Naive B cell (primary cell): ENCODE data around the gene TGFBR1. TPM values are rescaled to one million over a fixed set of nuclear protein-coding genes. Genes with fewer than 3 reads are reported as not detected.

Experiments used
- ATAC-seq, 2 donors: fragments of 150-1000 bp; cut with Tn5 transposase; 2 replicates each; pipeline ENCODE4 v1.10.0; 2021; ENCODE audit warnings: low read depth in 2 of 2, mild to moderate bottlenecking in 2 of 2, moderate library complexity in 2 of 2
- DNase-seq: peaks from one replicate; pipeline ENCODE4 v3.0.0; 2022
- H3K27ac Mint-ChIP-seq, 6 donors: one replicate each; pipeline ENCODE4 v1.8.0; 2020 to 2022; ENCODE audit warnings: mild to moderate bottlenecking in 6 of 6, mixed read lengths in 6 of 6, moderate library complexity in 5 of 6, inconsistent platforms in 2 of 6
- H3K27me3 Mint-ChIP-seq, 3 donors: one replicate each; pipeline ENCODE4 v1.8.0; 2021 to 2022; ENCODE audit warnings: mixed read lengths in 3 of 3, mild to moderate bottlenecking in 1 of 3
- H3K36me3 Mint-ChIP-seq, 2 donors: one replicate each; pipeline ENCODE4 v1.8.0; 2020 to 2022; ENCODE audit warnings: mixed read lengths in 2 of 2, inconsistent platforms in 1 of 2, mild to moderate bottlenecking in 1 of 2
- H3K4me1 Mint-ChIP-seq, 3 donors: one replicate each; pipeline ENCODE4 v1.8.0; 2020 to 2022; ENCODE audit warnings: mixed read lengths in 3 of 3, inconsistent platforms in 1 of 3, mild to moderate bottlenecking in 1 of 3, moderate library complexity in 1 of 3
- H3K4me3 Mint-ChIP-seq, 8 donors: one replicate each; pipeline ENCODE4 v1.8.0; 2020 to 2022; ENCODE audit warnings: mild to moderate bottlenecking in 8 of 8, mixed read lengths in 8 of 8, moderate library complexity in 8 of 8, inconsistent platforms in 2 of 8
- H3K9me3 Mint-ChIP-seq, 7 donors: one replicate each; pipeline ENCODE4 v1.8.0; 2020 to 2022; ENCODE audit warnings: mixed read lengths in 7 of 7, mild to moderate bottlenecking in 5 of 7, inconsistent platforms in 2 of 7, moderate library complexity in 1 of 7
- polyA plus RNA-seq, 6 donors: library from polyadenylated mRNA; unstranded; fragments of 300-500 nt; fragmentation: Illumina TruSeq; gene quantifications; one replicate each; pipeline ENCODE4 v1.2.3, GENCODE V29; 2021; ENCODE audit warnings: low read depth in 6 of 6

Gene TGFBR1
- polyA plus RNA-seq, 6 donors from 2014 or later: 6.6 to 14.6 (median 11.3) TPM

DNA sequence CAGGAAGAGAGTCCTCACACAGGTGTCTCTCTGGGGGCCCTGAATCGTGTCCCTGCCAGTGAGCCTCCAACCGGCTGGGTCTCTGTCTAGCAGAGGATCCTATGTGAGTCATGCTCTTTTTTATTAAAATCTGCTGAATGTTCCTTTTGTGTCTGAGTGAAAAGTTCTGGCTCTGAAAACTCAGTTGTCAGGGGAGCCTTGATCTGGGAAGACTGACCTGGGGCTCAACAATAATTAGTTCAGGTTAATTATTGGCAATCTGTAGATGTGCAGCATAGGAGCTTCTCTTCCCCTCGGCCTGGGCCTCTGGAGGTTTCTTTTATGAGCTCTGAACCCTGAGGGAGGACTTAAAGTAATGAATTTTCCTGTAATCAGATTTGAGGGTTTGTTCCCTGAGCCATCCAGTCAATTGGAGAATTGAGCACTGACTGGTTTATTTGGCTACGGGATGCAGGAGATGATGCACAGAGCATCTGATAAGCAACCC lies 71.7 kb downstream of the TGFBR1 start:
- no peaks in the 10 kb centered on the region for H3K9me3 Mint-ChIP-seq
- H3K36me3 Mint-ChIP-seq: no peaks in the 10 kb centered on the region
- H3K4me3 Mint-ChIP-seq: peak overlapping the region in 1 of 8 donors; percentile 39
- peaks cover 0 to 15% (median 9%) of the 10 kb centered on the region in 3 donors for H3K27me3 Mint-ChIP-seq
- H3K27ac Mint-ChIP-seq: peak overlapping the region in 4 of 6 donors; percentile 10 to 82 (median 40)
- DNase-seq (no peak), ATAC-seq (no peak)
- H3K4me1 Mint-ChIP-seq: peaks cover 27 to 39% (median 30%) of the 10 kb centered on the region in 3 donors

GRCh38 chr9:99177576-99178366 lies 72.9 kb downstream of the TGFBR1 start:
- peak; percentile 53 to 56 for ATAC-seq
- H3K4me1 Mint-ChIP-seq: peaks cover 36 to 51% (median 39%) of the 10 kb centered on the region in 3 donors
- H3K4me3 Mint-ChIP-seq: no peak overlapping the region

DNA sequence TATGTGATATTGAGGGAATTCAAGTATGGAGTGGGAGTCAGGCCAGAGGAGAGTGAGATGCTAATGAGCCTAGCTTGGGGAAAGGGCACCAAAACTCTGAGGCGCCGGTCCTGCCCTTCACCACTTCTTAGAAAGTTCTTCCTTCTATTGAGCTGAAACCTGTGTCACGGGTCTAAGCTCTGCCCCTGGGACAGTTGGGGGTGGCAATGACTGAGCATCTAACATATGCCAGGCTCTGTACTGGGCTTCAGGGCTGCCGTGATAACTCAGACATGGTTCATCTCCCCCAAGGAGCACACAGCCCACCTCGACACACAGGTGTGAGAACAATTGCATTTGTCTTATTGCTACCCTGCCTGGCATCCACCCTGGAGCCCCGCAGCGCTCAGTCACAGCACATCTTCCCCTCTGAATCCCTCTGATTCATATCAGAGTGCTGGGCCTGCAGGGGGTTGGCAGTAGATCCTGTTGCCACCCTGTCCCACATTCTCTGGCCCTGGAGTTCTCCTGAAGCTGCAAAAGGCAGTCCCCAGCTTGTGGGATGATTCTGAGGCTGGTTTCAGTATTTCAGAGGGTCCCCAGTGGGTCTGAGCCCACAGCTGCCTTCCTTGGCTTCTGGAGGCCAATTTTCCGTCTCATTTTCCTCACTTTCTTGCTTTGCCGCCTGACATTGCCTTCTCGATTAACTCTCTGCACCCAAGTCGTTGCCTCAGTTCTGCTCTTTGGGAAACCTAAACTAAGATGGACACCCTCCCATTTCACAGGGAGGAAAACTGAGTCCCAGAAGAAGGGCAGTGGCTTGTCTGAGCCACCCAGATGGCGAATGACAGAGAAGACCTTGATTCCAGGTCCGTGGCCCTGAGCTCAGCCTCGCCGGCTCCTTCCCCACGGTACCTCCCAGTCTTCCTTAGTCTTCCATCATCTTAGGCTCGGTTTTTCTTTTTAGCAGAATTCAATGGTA lies 74.3 kb downstream of the TGFBR1 start:
- ATAC-seq: no peak
- H3K36me3 Mint-ChIP-seq: no peaks in the 10 kb centered on the region
- H3K9me3 Mint-ChIP-seq: no peaks in the 10 kb centered on the region
- no peaks in the 10 kb centered on the region for H3K27me3 Mint-ChIP-seq
- no peak for DNase-seq
- peaks cover 42 to 61% (median 44%) of the 10 kb centered on the region in 3 donors for H3K4me1 Mint-ChIP-seq
- peak overlapping the region in 4 of 6 donors; percentile 60 to 98 (median 91) for H3K27ac Mint-ChIP-seq
- peak overlapping the region in 1 of 8 donors; percentile 12 for H3K4me3 Mint-ChIP-seq

More at GRCh38 chr9:99177576-99178366, 72.9 kb downstream of the TGFBR1 start:
- Mint-ChIP-seq H3K27ac (peak overlapping the region in 5 of 6 donors; percentile 16 to 67 (median 55)), H3K9me3 (no peaks in the 10 kb centered on the region), H3K36me3 (no peaks in the 10 kb centered on the region), H3K27me3 (peaks cover 0 to 5% (median 4%) of the 10 kb centered on the region in 3 donors)
- DNase-seq: peak; percentile 37

GRCh38 chr9:99180199-99180598 lies 75.3 kb downstream of the TGFBR1 start:
- Mint-ChIP-seq H3K27ac (peak overlapping the region; percentile 2 to 98 (median 94)), H3K27me3 (no peaks in the 10 kb centered on the region), H3K36me3 (no peaks in the 10 kb centered on the region), H3K4me1 (peaks cover 51 to 71% (median 53%) of the 10 kb centered on the region in 3 donors), H3K4me3 (no peak overlapping the region), H3K9me3 (no peaks in the 10 kb centered on the region)
- ATAC-seq (no peak), DNase-seq (no peak)

- Mint-ChIP-seq H3K36me3 (no peaks in the 10 kb centered on the region), H3K27ac (peak overlapping the region; percentile 5 to 98 (median 94)), H3K27me3 (no peaks in the 10 kb centered on the region), H3K4me1 (peaks cover 54 to 75% (median 54%) of the 10 kb centered on the region in 3 donors), H3K9me3 (no peaks in the 10 kb centered on the region), H3K4me3 (no peak overlapping the region)
- no peak for DNase-seq
- no peak for ATAC-seq
Observed at GRCh38 chr9:99180662-99181061, 75.7 kb downstream of the TGFBR1 start.

DNA sequence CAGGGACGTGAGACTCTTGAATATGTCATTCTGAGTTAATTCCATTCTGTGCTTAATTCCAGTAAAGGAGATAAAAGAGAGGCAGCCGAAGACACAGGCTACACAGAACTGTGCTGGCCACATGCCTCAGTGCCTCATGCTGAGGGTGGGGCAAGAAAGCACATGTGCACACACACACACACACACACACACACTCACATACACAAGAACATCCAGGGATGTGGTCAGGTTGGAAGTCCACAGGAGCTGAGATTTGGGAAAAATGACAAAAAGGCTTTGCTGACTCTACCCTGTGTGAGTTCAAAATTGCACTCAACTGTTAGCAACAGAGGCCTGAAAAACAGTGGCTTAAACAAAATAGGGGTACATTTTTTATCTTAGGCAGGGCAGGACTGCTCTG lies 76.3 kb downstream of the TGFBR1 start:
- Mint-ChIP-seq H3K4me1 (peaks cover 55 to 76% (median 60%) of the 10 kb centered on the region in 3 donors), H3K36me3 (no peaks in the 10 kb centered on the region), H3K9me3 (no peaks in the 10 kb centered on the region), H3K4me3 (peak overlapping the region in 4 of 8 donors; percentile 6 to 71 (median 25)), H3K27me3 (no peaks in the 10 kb centered on the region), H3K27ac (peak overlapping the region; percentile 88 to 98 (median 94))
- ATAC-seq (no peak), DNase-seq (no peak)

- DNase-seq: peak; percentile 82
- no peaks in the 10 kb centered on the region for H3K36me3 Mint-ChIP-seq
- no peaks in the 10 kb centered on the region for H3K27me3 Mint-ChIP-seq
- ATAC-seq: peak; percentile 77 to 80
- H3K9me3 Mint-ChIP-seq: no peaks in the 10 kb centered on the region
- peak overlapping the region in 7 of 8 donors; percentile 3 to 71 (median 37) for H3K4me3 Mint-ChIP-seq
- H3K27ac Mint-ChIP-seq: peak overlapping the region; percentile 88 to 98 (median 94)
- peaks cover 55 to 77% (median 64%) of the 10 kb centered on the region in 3 donors for H3K4me1 Mint-ChIP-seq
Observed at GRCh38 chr9:99181621-99182020, 76.7 kb downstream of the TGFBR1 start.

- Mint-ChIP-seq H3K27me3 (no peaks in the 10 kb centered on the region), H3K27ac (peak overlapping the region; percentile 12 to 98 (median 94)), H3K36me3 (no peaks in the 10 kb centered on the region), H3K9me3 (no peaks in the 10 kb centered on the region), H3K4me1 (peaks cover 57 to 82% (median 71%) of the 10 kb centered on the region in 3 donors), H3K4me3 (peak overlapping the region in 2 of 8 donors; percentile 14 to 37)
- no peak for ATAC-seq
- DNase-seq: no peak
Observed at GRCh38 chr9:99182356-99182755, 77.4 kb downstream of the TGFBR1 start.

DNA sequence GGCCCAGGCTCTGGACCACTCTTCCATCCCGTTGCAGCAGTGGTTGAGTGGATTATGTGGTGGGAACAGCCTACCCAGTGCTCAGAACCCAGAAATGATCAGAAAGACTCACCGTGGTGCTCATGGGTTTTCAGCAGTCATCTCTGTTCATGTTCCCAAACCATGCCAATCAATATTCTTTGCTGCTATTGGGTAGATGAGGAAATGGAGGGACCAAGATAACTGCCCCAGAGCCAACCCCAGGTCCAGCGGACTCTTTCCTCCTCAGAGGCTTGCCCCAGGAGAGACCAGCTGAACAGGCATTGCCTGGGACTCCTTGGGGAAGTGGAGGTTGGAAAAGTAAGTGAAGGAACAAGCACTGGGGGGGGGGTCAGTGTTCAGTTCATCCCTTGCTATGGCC lies 78.7 kb downstream of the TGFBR1 start:
- no peaks in the 10 kb centered on the region for H3K9me3 Mint-ChIP-seq
- ATAC-seq: no peak
- no peaks in the 10 kb centered on the region for H3K36me3 Mint-ChIP-seq
- H3K27me3 Mint-ChIP-seq: no peaks in the 10 kb centered on the region
- H3K4me3 Mint-ChIP-seq: peak overlapping the region in 1 of 8 donors; percentile 30
- peaks cover 57 to 84% (median 76%) of the 10 kb centered on the region in 3 donors for H3K4me1 Mint-ChIP-seq
- H3K27ac Mint-ChIP-seq: peak overlapping the region in 4 of 6 donors; percentile 93 to 98 (median 96)
- DNase-seq: no peak

GRCh38 chr9:99184110-99184474 lies 79.2 kb downstream of the TGFBR1 start:
- H3K9me3 Mint-ChIP-seq: no peaks in the 10 kb centered on the region
- peaks cover 55 to 83% (median 74%) of the 10 kb centered on the region in 3 donors for H3K4me1 Mint-ChIP-seq
- peak overlapping the region in 5 of 6 donors; percentile 42 to 98 (median 95) for H3K27ac Mint-ChIP-seq
- no peaks in the 10 kb centered on the region for H3K27me3 Mint-ChIP-seq
- DNase-seq (no peak), ATAC-seq (no peak)
- no peaks in the 10 kb centered on the region for H3K36me3 Mint-ChIP-seq
- peak overlapping the region in 3 of 8 donors; percentile 20 to 71 (median 46) for H3K4me3 Mint-ChIP-seq

DNA sequence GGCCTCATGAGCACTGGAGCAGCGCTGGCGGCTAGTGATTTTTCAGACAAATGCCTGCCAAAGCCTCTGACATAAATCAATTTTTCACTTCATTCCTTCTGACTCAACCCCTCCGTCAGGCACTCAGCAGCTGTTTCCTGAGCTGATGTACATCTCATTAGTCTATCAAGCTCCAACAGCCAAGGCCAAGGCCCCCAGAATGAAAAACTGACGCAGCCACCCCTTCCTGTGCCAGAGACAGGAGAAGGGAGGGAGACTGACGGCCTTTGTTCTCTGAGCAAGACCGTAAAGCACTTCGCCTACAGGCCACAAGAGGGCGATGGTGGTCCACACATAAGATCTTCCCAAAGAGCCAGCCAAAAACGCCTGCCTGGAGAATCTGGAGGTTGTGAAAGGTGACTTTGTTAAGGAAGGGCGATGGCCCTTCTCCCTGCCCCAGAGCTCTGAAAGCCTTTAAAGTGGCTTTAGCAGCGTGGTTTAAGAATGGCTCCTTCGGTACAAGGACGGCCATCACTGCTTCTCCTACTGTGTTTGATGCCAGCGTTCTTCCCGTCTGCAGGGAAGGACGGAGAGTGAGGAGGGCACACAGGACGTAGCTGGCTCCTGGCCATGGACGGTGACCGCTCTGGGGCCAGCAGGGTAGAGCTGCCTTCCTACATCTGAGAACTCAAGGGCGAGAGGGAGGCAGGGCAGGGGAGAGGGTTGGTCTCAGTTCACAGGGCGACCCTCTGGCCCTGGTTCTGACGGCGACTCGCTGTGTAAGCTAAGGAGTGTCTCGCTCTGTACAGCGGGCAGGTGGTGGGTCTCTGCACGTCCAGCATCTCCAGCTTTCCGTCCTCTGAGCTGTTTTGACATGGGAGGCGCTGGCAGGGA lies 79.8 kb downstream of the TGFBR1 start:
- peak; percentile 58 to 60 for ATAC-seq
- H3K9me3 Mint-ChIP-seq: no peaks in the 10 kb centered on the region
- H3K27me3 Mint-ChIP-seq: no peaks in the 10 kb centered on the region
- H3K4me1 Mint-ChIP-seq: peaks cover 50 to 82% (median 76%) of the 10 kb centered on the region in 3 donors
- no peaks in the 10 kb centered on the region for H3K36me3 Mint-ChIP-seq
- H3K27ac Mint-ChIP-seq: peak overlapping the region; percentile 62 to 98 (median 96)
- DNase-seq: peak; percentile 80
- peak overlapping the region; percentile 20 to 81 (median 59) for H3K4me3 Mint-ChIP-seq

GRCh38 chr9:99185348-99185632 lies 80.4 kb downstream of the TGFBR1 start:
- DNase-seq (no peak), ATAC-seq (no peak)
- H3K36me3 Mint-ChIP-seq: no peaks in the 10 kb centered on the region
- H3K4me3 Mint-ChIP-seq: peak overlapping the region in 4 of 8 donors; percentile 46 to 81 (median 72)
- no peaks in the 10 kb centered on the region for H3K9me3 Mint-ChIP-seq
- peaks cover 50 to 82% (median 76%) of the 10 kb centered on the region in 3 donors for H3K4me1 Mint-ChIP-seq
- H3K27me3 Mint-ChIP-seq: no peaks in the 10 kb centered on the region
- H3K27ac Mint-ChIP-seq: peak overlapping the region in 4 of 6 donors; percentile 16 to 96 (median 80)
